HG03571 (cell line): ENCODE results near the gene CASP8AP2.
"Not testable (repeated sequence)": the region's sequence is repeated elsewhere in the genome, so short reads cannot be mapped to it uniquely, and the experiment has no call there.

Experiments used
- ATAC-seq: cut with Tn5 transposase; IDR thresholded peaks from one replicate; pipeline ENCODE4 v1.9.1; 2021; ENCODE audit not compliant: unreplicated experiment

Gene CASP8AP2

GRCh38 chr6:89886378-89887120 lies 56.9 kb downstream of the CASP8AP2 start:
- no peak for ATAC-seq

- no peak for ATAC-seq
Observed at GRCh38 chr6:89887452-89888137, 57.9 kb downstream of the CASP8AP2 start.

DNA sequence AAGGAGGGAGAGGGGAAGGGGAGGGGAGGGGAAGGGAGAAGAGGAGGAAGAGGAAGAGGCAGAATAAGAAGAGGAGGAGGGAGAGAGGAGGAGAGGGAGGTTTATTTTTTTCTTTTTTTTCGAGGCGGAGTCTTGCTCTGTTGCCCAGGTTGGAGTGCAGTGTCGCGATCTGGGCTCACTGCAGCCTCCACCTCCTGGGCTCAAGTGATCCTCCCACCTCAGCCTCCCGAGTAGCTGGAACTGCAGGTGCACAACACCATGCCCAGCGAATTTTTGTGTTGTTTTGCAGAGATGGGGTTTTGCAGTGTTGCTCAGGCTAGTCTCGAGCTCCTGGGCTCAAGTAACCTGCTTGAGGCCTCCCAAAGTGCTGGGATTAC lies 58.4 kb downstream of the CASP8AP2 start:
- no peak for ATAC-seq

GRCh38 chr6:89888871-89889270 lies 59.2 kb downstream of the CASP8AP2 start:
- ATAC-seq: no peak

GRCh38 chr6:89890845-89891528 lies 61.3 kb downstream of the CASP8AP2 start:
- ATAC-seq: not testable (repeated sequence)

DNA sequence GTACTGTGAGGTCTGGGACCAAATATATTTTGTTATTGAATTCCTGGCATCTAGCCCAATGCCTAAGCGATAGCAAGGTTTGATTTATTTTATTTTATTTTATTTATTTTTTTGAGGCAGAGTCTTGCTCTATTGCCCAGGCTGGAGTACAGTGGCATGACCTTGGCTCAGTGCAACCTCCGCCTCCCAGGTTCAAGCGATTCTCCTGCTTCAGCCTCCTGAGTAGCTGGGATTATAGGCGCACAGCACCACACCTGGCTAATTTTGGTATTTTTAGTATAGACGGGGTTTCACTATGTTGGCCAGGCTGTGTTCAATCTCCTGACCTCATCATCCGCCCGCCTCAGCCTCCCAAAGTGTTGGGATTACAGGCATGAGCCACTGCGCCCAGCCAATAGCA lies 62.9 kb downstream of the CASP8AP2 start:
- not testable (repeated sequence) for ATAC-seq

GRCh38 chr6:89894169-89894568 lies 64.5 kb downstream of the CASP8AP2 start, which contains the start of gene GJA10:
Gene GJA10, plus strand, starts transcription at chr6:89894469. Its CDS starts 0 bp downstream, at chr6:89894469.
- no peak for ATAC-seq

DNA sequence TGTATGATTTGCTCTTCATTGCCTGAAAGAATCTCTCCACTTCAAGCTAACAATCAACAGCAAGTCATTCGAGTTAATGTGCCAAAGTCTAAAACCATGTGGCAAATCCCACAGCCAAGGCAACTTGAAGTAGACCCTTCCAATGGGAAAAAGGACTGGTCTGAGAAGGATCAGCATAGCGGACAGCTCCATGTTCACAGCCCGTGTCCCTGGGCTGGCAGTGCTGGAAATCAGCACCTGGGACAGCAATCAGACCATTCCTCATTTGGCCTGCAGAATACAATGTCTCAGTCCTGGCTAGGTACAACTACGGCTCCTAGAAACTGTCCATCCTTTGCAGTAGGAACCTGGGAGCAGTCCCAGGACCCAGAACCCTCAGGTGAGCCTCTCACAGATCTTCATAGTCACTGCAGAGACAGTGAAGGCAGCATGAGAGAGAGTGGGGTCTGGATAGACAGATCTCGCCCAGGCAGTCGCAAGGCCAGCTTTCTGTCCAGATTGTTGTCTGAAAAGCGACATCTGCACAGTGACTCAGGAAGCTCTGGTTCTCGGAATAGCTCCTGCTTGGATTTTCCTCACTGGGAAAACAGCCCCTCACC lies 65.7 kb downstream of the CASP8AP2 start:
- ATAC-seq: no peak

DNA sequence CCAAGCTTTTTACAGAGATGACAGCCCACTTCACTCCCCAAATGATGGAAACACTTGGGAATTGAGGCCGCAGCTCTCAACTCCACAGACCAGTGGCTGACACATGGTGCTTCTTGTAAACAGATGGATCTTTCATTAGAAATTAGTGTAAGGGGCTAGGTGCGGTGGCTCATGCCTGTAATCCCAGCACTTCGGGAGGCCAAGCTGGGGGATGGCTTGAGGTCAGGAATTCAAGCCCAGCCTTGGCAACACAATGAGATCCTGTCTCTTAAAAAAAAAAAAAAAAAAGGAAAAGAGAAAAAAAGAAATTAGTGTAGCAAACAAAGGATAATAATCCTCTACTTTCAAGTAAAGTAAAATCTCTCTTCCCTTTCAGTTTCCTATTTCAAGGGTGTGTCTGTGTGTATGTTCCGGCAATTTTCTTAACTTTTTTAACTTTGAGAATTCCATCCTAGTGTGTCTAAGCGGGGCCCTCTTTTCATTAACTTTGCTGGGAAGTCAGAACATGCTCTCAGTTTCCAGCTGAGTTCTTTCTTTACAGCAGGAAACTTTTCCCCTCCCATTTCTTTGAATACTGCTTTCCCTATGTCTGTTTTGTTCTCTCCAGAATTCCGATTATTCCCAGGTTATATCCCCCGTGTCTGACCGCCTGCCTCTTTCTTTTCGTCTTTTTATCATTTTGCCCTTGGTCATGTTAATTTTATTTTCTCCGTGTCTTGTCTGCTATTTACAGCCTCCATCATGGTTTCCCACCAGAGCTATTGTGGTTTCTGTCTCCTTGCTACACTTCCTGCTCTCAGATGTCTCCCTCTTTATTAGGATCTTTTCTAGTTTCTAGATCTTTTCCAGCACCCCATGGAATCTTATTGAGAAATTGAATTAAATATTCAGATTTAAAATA lies 80.6 kb downstream of the CASP8AP2 start:
- ATAC-seq: not testable (repeated sequence)

DNA sequence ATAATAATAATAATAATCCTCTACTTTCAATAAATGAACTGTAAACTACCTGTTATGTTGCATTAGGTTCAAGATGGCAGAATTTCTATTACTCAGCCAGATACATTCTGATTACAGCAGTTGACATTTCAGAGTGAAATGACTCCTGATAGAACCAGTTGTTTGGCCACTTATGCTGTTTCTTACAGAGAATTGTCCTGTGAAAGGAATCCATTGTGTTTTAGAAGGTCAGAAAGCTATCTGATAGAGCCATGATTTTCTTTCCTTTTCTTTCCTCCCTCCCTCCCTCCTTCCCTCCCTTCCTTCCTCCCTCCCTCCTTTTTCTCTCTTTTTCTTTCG lies 81.2 kb downstream of the CASP8AP2 start:
- no peak for ATAC-seq

GRCh38 chr6:89916136-89916920 lies 86.6 kb downstream of the CASP8AP2 start:
- ATAC-seq: no peak

- no peak for ATAC-seq
Observed at GRCh38 chr6:89917216-89917615, 87.5 kb downstream of the CASP8AP2 start.

GRCh38 chr6:89917801-89918366 lies 88.2 kb downstream of the CASP8AP2 start:
- ATAC-seq: no peak
